Breast epithelium (tissue), 4 donors: Measurements from ENCODE around the gene SLC12A5. TPM values are rescaled to one million over a fixed set of nuclear protein-coding genes. Genes with fewer than 3 reads are reported as not detected.

Experiments
- DNase-seq, 2 donors: peaks; one replicate each; pipeline ENCODE4 v3.0.0-alpha.2; 2019; ENCODE audit warnings: low spot score in 2 of 2
- H3K27ac ChIP-seq, 2 donors: fragments of 200-600 bp; sonication (generic) in 1 of 2; one replicate each; pipeline ENCODE4 v1.5.1; 2016 to 2019; ENCODE audit warnings: mild to moderate bottlenecking in 1 of 2
- H3K27me3 ChIP-seq, 2 donors: fragments of 200-600 bp; sonication (generic) in 1 of 2; one replicate each; pipeline versions ENCODE4 v1.5.1 to v1.6.0; 2017 to 2019; ENCODE audit warnings: control low read depth in 1 of 2, mild to moderate bottlenecking in 1 of 2
- H3K36me3 ChIP-seq: fragments of 200-600 bp; one replicate; pipeline ENCODE4 v1.5.1; 2019
- H3K4me1 ChIP-seq, 2 donors: fragments of 200-600 bp; sonication (generic); one replicate each; pipeline ENCODE4 v1.5.1; 2016 to 2019; ENCODE audit warnings: control low read depth in 1 of 2
- H3K4me3 ChIP-seq, 3 donors: fragments of 200-600 bp; sonication (generic); 1 replicate in 2 of 3; 2 replicates in 1 of 3; pipeline ENCODE4 v1.5.1; 2016 to 2019; ENCODE audit warnings: mild to moderate bottlenecking in 3 of 3, moderate library complexity in 2 of 3
- H3K9me3 ChIP-seq, 2 donors: fragments of 200-600 bp; sonication (generic) in 1 of 2; one replicate each; pipeline ENCODE4 v1.5.1; 2016 to 2019; ENCODE audit warnings: control low read depth in 1 of 2
- CTCF ChIP-seq, 3 donors: fragments of 450-650 bp; IDR thresholded peaks; one replicate each; pipeline ENCODE4 v1.5.1; 2016 to 2017; ENCODE audit warnings: antibody characterized with exemption in 3 of 3, mild to moderate bottlenecking in 3 of 3, moderate library complexity in 3 of 3
- POLR2A ChIP-seq: fragments of 450-650 bp; IDR thresholded peaks from one replicate; pipeline ENCODE4 v1.6.1; 2016; ENCODE audit warnings: antibody characterized with exemption, mild to moderate bottlenecking, moderate library complexity
- POLR2AphosphoS5 ChIP-seq, 3 donors: sonication (generic); formaldehyde crosslinking; IDR thresholded peaks; one replicate each; pipeline ENCODE4 v1.6.1; 2017; ENCODE audit warnings: antibody characterized with exemption in 3 of 3
- intact Hi-C: fragments of 100-400 bp; cut with DNase I; formaldehyde crosslinking; loops from one replicate; pipeline ENCODE4 v1.15.1; 2023; ENCODE audit warnings: low total_unique reads
- total RNA-seq, 3 donors: library from RNA; depleted of rRNA; stranded (reverse); fragments of >200 nt; gene quantifications; one replicate each; pipeline ENCODE4 v1.1.0, GENCODE V29; 2016

Gene SLC12A5
- total RNA-seq, 3 donors from 2014 or later = 0.33 TPM; not detected in 2

GRCh38 chr20:46108976-46109375, 80.0 kb downstream of the SLC12A5 start:
- Histone ChIP-seq H3K4me3 (no peak overlapping the region), H3K27ac (no peak overlapping the region), H3K4me1 (no peaks in the 10 kb centered on the region), H3K27me3 (no peaks in the 10 kb centered on the region), H3K9me3 (no peaks in the 10 kb centered on the region), H3K36me3 (no peaks in the 10 kb centered on the region)
- TF ChIP-seq CTCF (IDR thresholded peaks at IDR 0.05) = no peak
- TF ChIP-seq POLR2AphosphoS5 (IDR thresholded peaks at IDR 0.05) = no peak
- no peak for TF ChIP-seq POLR2A
- no peak for DNase-seq
- intact Hi-C loops = no loop called here

Other genes with a start within 250 kb of the SLC12A5 start
- under 1 TPM in 1 of 3 donors, not detected in 2; 0.73 TPM for gene WFDC3, start 237.3 kb upstream of the SLC12A5 start, total RNA-seq
- 10 to 100 TPM; 20.8 to 33.8 (median 26.2) TPM for gene DNTTIP1, start 237.3 kb upstream of the SLC12A5 start, total RNA-seq
- 1 to 10 TPM in 2 of 3 donors, under 1 TPM in 1; 0.98 to 5.9 (median 1.2) TPM for gene UBE2C, start 216.6 kb upstream of the SLC12A5 start, total RNA-seq
- 1 to 10 TPM; 2.0 to 4.8 (median 2.6) TPM for gene TNNC2, start 201.9 kb upstream of the SLC12A5 start, total RNA-seq
- gene SNX21, start 195.4 kb upstream of the SLC12A5 start, total RNA-seq = 100 to 1,000 TPM in 1 of 3 donors, 10 to 100 TPM in 2; 55.0 to 138 (median 66.9) TPM
- gene ACOT8, start 171.8 kb upstream of the SLC12A5 start, total RNA-seq = 10 to 100 TPM; 33.4 to 48.9 (median 37.3) TPM
- gene ZSWIM3, start 171.6 kb upstream of the SLC12A5 start, total RNA-seq = 1 to 10 TPM; 1.9 to 5.4 (median 4.9) TPM
- gene ZSWIM1, start 148.0 kb upstream of the SLC12A5 start, total RNA-seq = 10 to 100 TPM in 1 of 3 donors, 1 to 10 TPM in 2; 6.9 to 11.4 (median 7.5) TPM
- 1 to 10 TPM; 3.4 to 3.9 (median 3.7) TPM for gene SPATA25, start 141.6 kb upstream of the SLC12A5 start, total RNA-seq
- 1 to 10 TPM; 7.5 to 9.7 (median 8.8) TPM for gene NEURL2, start 138.0 kb upstream of the SLC12A5 start, total RNA-seq
- gene CTSA, start 137.9 kb upstream of the SLC12A5 start, total RNA-seq = 100 to 1,000 TPM in 1 of 3 donors, 10 to 100 TPM in 2; 42.0 to 136 (median 55.6) TPM
- gene PLTP, start 117.1 kb upstream of the SLC12A5 start, total RNA-seq = 100 to 1,000 TPM in 1 of 3 donors, 10 to 100 TPM in 2; 78.3 to 405 (median 100.0) TPM
- gene PCIF1, start 94.5 kb upstream of the SLC12A5 start, total RNA-seq = 10 to 100 TPM; 28.2 to 40.2 (median 30.8) TPM
- gene ZNF335, start 57.0 kb upstream of the SLC12A5 start, total RNA-seq = 10 to 100 TPM; 12.6 to 25.9 (median 20.6) TPM
- 1 to 10 TPM in 2 of 3 donors, under 1 TPM in 1; 0.98 to 7.8 (median 5.9) TPM for gene MMP9, start 20.3 kb upstream of the SLC12A5 start, total RNA-seq
- gene NCOA5, start 60.7 kb downstream of the SLC12A5 start, total RNA-seq = 10 to 100 TPM; 30.1 to 59.7 (median 36.1) TPM
- 10 to 100 TPM; 11.7 to 21.6 (median 17.0) TPM for gene CD40, start 89.1 kb downstream of the SLC12A5 start, total RNA-seq